ENCODE data around the gene PROSER3. TPM values are rescaled to one million over a fixed set of nuclear protein-coding genes. Genes with fewer than 3 reads are reported as not detected.
A peak's percentile ranks its signal among the peaks of the same experiment; 100 is the strongest.

PROSER3 gene
- total and polyA plus RNA-seq, 2 experiments from 2014 or later: 12.2 to 26.5 TPM

DNA sequence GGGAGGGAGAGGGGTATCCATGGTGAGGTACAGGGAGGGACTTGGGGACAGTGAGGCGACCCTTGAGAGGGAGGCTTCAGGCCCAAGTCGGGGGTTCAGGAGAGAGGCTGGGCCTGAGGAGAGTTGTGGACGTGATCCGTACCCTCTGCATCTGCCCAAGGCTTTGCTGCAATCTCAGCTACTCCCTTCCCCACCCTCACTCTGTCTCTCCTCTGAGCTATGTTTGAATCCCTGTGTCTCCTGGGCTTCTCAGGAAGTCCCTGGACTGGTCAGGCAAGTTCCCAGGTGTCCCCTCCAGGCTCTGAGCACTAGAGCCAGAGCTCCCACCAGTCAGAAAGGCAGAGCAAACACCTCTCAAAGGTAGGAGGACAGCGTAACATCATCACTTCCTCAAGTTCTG lies 7.8 kb upstream of the PROSER3 start:
- Histone ChIP-seq H3K27ac (no peak overlapping the region), H3K4me1 (ENCODE audit: insufficient read depth) (peaks cover 14% of the 10 kb centered on the region), H3K9me2 (replicated peaks; ENCODE audit: insufficient read depth) (no peaks in the 10 kb centered on the region), H3K9me3 (ENCODE audit: low read depth) (no peaks in the 10 kb centered on the region), H3K4me3 (no peak overlapping the region), H3K27me3 (peaks cover 2% of the 10 kb centered on the region), H4K20me1 (ENCODE audit: insufficient read depth, poor library complexity, severe bottlenecking) (no peaks in the 10 kb centered on the region), H2AFZ (no peak overlapping the region), H3K79me2 (peaks cover 41% of the 10 kb centered on the region), H3K36me3 (replicated peaks; ENCODE audit: insufficient read depth, low read depth) (no peaks in the 10 kb centered on the region), H3K4me2 (peak overlapping the region; percentile 47)
- 81% methylated on average over 4 of the region's 5 CpGs for WGBS (ENCODE audit: low lambda C conversion rate, missing lambda C conversion rate)
- DNase-seq (ENCODE audit: low spot score): no peak
- no peak for TF ChIP-seq EZH2phosphoT487 (IDR thresholded peaks at IDR 0.05; ENCODE audit: low read depth, severe bottlenecking, unreplicated experiment)

DNA sequence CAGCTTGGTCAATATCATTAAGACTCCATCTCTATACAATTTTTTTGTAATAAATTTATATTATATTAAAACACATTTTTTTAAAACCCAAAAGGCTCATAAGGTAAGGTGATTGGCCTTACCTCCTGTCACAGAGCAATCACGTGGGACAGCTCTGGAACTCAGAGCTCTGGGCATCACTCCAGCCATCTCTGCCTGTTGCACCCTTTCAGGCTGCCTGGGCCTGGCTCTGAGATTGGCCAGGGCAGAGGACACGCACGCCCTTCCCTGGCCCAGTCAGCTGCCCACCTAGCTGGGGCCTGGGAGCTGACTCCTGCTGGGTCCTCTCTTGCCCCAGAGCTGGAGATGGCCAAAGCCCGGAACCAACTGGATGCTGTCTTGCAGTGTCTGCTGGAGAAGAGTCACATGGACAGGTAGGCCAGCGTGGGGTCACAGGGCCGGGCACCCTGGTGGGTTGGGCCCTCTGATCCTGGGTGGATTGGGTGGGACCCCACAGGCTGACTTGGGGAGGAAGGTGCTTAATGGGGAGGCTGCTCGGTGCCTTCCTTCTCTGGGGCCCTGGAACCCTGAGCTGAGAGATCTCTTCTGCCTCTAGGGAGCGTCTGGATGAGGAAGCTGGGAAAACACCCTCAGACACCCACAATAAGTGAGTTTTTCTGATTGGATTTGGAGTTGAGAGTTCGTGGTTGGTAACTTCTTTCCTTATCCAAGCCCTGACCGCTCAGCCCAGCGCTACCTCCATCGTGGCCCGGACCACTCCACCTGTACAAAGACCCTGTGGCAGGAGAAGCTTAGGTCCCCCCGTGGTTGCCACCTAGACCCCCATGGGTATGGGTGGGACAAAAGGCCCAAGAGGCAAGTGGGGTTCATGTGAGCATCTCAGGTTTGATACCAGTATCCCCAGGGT lies 5.9 kb upstream of the PROSER3 start:
- H4K20me1 ChIP-seq (ENCODE audit: insufficient read depth, poor library complexity, severe bottlenecking): no peaks in the 10 kb centered on the region
- DNase-seq (ENCODE audit: low spot score): no peak
- no peak overlapping the region for H3K4me2 ChIP-seq
- H3K9me2 ChIP-seq (replicated peaks; ENCODE audit: insufficient read depth): no peaks in the 10 kb centered on the region
- H3K27me3 ChIP-seq: peaks cover 2% of the 10 kb centered on the region
- H3K9me3 ChIP-seq (ENCODE audit: low read depth): no peaks in the 10 kb centered on the region
- H2AFZ ChIP-seq: no peak overlapping the region
- peaks cover 25% of the 10 kb centered on the region for H3K4me1 ChIP-seq (ENCODE audit: insufficient read depth)
- H3K79me2 ChIP-seq: peaks cover 27% of the 10 kb centered on the region
- TF ChIP-seq EZH2phosphoT487 (IDR thresholded peaks at IDR 0.05; ENCODE audit: low read depth, severe bottlenecking, unreplicated experiment): no peak
- TF ChIP-seq CTCF (IDR thresholded peaks at IDR 0.05; ENCODE audit: poor library complexity): no peak
- no peak for TF ChIP-seq EZH2 (IDR thresholded peaks at IDR 0.05; ENCODE audit: borderline replicate concordance)
- no peaks in the 10 kb centered on the region for H3K36me3 ChIP-seq (replicated peaks; ENCODE audit: insufficient read depth, low read depth)
- no peak overlapping the region for H3K4me3 ChIP-seq
- WGBS (ENCODE audit: low lambda C conversion rate, missing lambda C conversion rate): 97% methylated on average over 14 of the region's 14 CpGs
- no peak overlapping the region for H3K27ac ChIP-seq

GRCh38 chr19:35752746-35753350 lies 5.1 kb upstream of the PROSER3 start:
- Histone ChIP-seq H3K4me3 (no peak overlapping the region), H3K79me2 (peaks cover 21% of the 10 kb centered on the region), H4K20me1 (ENCODE audit: insufficient read depth, poor library complexity, severe bottlenecking) (no peaks in the 10 kb centered on the region), H3K27ac (no peak overlapping the region), H3K4me2 (no peak overlapping the region), H3K27me3 (peaks cover 2% of the 10 kb centered on the region), H3K4me1 (ENCODE audit: insufficient read depth) (peaks cover 27% of the 10 kb centered on the region), H3K9me2 (replicated peaks; ENCODE audit: insufficient read depth) (no peaks in the 10 kb centered on the region), H3K36me3 (replicated peaks; ENCODE audit: insufficient read depth, low read depth) (no peaks in the 10 kb centered on the region), H2AFZ (no peak overlapping the region), H3K9me3 (ENCODE audit: low read depth) (no peaks in the 10 kb centered on the region)
- TF ChIP-seq CTCF (IDR thresholded peaks at IDR 0.05; ENCODE audit: poor library complexity): no peak
- TF ChIP-seq EZH2 (IDR thresholded peaks at IDR 0.05; ENCODE audit: borderline replicate concordance): no peak
- TF ChIP-seq EZH2phosphoT487 (IDR thresholded peaks at IDR 0.05; ENCODE audit: low read depth, severe bottlenecking, unreplicated experiment): no peak
- WGBS (ENCODE audit: low lambda C conversion rate, missing lambda C conversion rate): 98% methylated on average over 20 of the region's 20 CpGs
- DNase-seq (ENCODE audit: low spot score): no peak
